NCI-H82 (cell line): ENCODE measurements around the gene CNTLN.
"Not testable (repeated sequence)": the region's sequence is repeated elsewhere in the genome, so short reads cannot be mapped to it uniquely, and the experiment has no call there.

Experiments
- DNase-seq: peaks from one replicate; lab custom pipeline; 2025; lab: John Stamatoyannopoulos, UW

CNTLN gene

GRCh38 chr9:17519761-17520160 is 384.9 kb downstream of the CNTLN start:
- no peak for DNase-seq

DNA sequence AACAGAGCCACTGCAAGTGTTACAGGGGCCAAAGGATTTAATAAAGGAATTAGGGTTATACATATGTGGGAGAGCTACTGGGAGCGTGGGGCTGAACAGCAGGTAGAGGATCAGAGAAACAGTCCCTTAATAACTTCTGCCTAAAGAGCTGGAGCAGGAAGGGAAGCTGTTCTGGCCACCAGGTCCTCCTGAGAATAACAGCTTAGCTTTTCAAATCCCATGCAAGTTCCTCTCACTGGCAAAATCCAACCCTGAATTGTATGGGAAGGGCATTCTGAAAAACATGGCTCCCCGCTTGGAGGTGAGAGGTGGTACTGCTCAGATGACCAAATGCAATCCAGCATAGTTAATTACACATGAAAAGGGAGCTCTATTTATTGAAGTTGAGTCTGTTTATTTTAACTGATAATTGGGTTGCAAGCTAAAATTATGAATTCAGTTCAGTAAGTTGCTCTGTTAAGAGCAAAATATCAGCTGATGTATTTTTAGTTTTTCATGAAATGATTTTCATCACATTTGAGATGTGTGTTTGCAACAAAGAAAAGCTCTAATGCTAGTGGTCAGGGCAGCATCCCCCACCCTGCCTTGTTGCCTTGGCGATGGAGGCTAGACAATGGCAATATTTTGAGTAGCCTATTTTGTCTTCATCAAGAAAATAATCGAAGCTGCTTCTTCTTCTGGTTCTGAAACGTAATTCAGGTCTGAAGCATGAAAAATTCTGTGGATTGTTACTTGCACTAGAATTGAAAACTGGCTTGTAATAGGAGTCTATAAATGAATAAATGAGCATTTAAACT is 385.6 kb downstream of the CNTLN start:
- peak; percentile 76 for DNase-seq

- no peak for DNase-seq
Observed at GRCh38 chr9:17521100-17521855, 386.4 kb downstream of the CNTLN start.

DNA sequence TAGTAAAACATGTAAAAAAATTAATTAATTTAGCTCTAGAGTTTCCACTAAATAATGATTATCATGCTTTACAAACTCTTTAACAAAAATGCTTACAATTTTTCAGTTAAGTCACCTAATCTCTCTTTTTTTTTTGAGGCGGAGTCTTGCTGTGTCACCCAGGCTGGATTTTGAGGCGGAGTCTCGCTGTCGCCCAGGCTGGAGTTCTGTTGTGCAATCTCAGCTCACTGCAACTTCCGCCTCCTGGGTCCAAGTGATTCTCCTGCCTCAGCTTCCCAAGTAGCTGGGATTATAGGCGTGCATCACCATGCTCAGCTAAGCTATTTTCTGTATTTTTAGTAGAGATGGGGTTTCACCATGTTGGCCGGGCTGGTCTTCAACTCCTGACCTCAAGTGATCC is 391.9 kb downstream of the CNTLN start:
- DNase-seq: not testable (repeated sequence)

DNA sequence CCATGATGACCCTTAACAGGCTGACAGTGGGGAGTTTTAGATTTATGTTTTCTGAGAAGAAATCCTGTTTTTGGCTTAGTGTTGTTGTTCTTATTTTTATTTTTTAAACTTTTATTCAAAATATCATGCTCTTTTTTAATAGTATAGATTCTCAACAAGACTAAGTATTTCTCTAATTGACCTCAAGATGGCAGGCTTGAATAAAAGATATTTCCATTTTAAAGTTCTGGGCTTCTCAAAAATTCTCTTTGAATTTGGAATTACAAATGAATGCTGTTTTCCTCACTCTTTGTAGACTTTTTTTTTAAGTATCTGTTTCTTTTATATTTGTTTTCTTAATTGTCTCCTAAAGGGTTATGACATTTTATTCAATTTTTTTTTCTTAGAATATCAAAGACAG is 394.0 kb downstream of the CNTLN start:
- DNase-seq: peak; percentile 24

DNA sequence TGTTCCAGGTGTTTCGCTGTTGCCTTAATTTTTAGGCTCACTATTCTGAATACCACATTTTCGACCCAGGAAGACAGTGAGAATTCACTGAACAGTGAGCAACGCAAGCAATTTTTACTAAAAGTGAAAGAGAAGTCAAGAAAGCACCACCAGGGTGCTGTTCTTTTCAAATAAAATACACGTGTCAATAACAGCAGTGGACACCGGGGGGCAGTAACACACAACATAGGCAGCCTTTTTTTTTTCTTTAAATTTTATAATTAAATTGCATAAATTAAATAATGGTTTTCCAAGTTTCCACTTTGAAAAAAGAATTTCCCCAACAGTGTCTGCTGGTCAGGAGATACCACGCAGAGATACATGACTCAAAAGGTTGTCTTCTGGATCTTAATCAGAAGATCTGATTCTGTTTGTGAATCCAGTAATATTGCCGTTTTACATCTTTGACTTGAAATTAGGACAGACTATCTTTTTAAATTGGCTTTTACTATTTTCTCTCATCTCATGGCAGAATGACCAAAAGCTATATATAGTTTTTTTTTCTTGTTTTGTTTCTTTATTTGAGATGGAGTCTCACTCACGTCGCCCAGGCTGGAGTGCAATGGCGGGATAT is 396.9 kb downstream of the CNTLN start:
- DNase-seq: peak; percentile 62

DNA sequence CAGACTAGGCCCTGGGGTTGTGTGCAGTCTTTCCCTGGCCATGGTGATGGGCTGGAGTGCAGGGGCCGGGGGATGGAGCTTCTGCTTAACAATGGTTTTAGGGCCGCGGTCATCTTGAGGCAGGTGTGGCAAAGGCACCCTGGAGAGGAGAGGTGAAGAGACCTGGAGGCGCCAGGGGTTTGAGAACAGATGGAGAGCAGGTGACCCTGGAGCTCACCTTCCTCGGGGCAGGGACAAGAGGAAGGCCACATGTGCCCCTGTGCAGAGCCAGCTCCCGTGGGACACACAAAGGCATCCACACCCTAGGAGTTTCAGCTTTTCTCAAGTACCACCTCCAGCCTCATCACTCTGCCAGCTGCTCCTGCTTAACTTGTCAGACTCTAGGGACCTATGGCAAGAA is 397.6 kb downstream of the CNTLN start:
- DNase-seq: peak; percentile 10

- no peak for DNase-seq
Observed at GRCh38 chr9:17535176-17535575, 400.3 kb downstream of the CNTLN start.

- DNase-seq: no peak
Observed at GRCh38 chr9:17536027-17536426, 401.2 kb downstream of the CNTLN start.

DNA sequence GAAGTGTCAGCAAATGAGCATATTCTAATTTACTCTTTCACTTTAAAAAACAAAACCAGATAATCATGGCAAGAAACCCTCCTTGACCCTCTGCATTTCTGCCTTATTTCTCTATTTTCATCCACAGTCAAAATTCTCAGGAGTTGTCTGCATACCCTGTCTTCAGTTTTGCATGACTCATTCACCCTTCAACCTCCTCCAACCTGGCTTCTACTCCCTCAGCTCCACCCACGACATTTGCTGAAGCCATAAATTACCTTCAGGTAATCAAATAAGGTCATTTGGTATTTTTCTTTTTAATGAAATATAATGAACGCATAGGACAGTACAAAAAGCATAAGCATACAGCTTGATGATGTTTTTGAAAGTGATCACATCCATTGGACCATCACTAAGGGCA is 416.2 kb downstream of the CNTLN start:
- no peak for DNase-seq
